ENCODE results near the gene TEDC2. TPM values are rescaled to one million over a fixed set of nuclear protein-coding genes. Genes with fewer than 3 reads are reported as not detected.

The TEDC2 gene
- total RNA-seq, 3 donors from 2014 or later, result 0.98 to 1.0 TPM; not detected in 1

DNA sequence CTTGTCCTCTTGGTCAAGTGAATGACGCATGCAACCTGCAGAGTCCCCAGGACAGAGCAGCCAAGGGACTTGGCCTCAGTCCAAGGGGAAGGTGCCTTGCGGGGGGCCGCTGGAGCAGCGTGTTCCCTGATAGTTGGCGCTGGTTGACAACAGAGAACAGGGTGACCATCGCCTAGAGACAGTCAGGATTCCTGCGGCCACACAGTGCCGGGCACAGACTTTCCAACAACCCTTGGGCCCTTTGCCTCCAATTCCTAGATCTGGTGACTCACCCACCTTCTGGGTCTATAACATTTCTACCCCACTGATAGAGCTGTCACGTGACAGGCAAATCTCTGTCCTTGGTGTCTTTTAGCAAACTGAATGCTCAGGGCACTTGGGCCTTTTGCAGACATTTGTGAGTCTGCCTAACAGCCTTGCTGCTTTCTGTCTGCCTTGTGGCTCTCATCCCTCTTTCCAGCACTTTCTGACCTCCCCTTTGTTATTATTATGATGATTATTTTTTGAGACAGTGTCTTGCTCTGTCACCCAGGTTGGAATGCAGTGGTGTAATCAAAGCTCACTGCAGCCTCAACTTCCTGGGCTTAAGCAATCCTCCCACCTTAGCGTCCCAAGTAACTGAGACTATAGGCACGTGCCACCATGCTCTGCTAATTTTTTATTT, 11.9 kb upstream of the TEDC2 start:
- Histone ChIP-seq H3K4me1 (no peaks in the 10 kb centered on the region), H3K9me3 (no peaks in the 10 kb centered on the region), H3K36me3 (no peaks in the 10 kb centered on the region), H3K4me3 (no peak overlapping the region), H3K27ac (no peak overlapping the region), H3K27me3 (no peaks in the 10 kb centered on the region)
- TF ChIP-seq POLR2A (IDR thresholded peaks at IDR 0.05) (no peak), POLR2AphosphoS5 (IDR thresholded peaks at IDR 0.05) (no peak)
- TF ChIP-seq, protein P1, sequence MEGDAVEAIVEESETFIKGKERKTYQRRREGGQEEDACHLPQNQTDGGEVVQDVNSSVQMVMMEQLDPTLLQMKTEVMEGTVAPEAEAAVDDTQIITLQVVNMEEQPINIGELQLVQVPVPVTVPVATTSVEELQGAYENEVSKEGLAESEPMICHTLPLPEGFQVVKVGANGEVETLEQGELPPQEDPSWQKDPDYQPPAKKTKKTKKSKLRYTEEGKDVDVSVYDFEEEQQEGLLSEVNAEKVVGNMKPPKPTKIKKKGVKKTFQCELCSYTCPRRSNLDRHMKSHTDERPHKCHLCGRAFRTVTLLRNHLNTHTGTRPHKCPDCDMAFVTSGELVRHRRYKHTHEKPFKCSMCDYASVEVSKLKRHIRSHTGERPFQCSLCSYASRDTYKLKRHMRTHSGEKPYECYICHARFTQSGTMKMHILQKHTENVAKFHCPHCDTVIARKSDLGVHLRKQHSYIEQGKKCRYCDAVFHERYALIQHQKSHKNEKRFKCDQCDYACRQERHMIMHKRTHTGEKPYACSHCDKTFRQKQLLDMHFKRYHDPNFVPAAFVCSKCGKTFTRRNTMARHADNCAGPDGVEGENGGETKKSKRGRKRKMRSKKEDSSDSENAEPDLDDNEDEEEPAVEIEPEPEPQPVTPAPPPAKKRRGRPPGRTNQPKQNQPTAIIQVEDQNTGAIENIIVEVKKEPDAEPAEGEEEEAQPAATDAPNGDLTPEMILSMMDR (IDR thresholded peaks at IDR 0.05), result no peak
- DNase-seq (ENCODE audit: low spot score in 2 of 2), result no peak
- intact Hi-C loops (cut with DNase I; ENCODE audit: low total_unique reads), result no loop called here

DNA sequence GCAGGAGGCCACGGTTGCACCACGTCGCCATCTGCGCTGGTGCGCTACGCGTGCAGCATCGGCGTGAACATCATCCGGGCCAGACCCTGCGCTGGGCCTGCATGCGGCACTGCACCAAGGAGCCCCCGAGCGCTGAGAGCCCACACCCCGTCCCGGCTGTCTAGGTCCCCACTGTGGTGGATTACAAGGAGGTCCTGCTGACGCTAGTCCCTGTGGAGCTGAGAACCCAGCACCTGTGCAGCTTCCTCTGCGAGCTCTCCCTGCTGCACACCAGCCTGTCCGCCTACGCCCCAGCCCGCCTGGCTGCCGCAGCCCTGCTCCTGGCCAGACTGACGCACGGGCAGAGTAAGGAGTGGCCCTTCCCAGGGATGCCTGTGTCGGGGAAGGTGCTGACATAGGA, 10.8 kb upstream of the TEDC2 start:
- Histone ChIP-seq H3K27ac (no peak overlapping the region), H3K4me1 (no peaks in the 10 kb centered on the region), H3K4me3 (no peak overlapping the region), H3K9me3 (no peaks in the 10 kb centered on the region), H3K27me3 (no peaks in the 10 kb centered on the region), H3K36me3 (no peaks in the 10 kb centered on the region)
- no peak for DNase-seq (ENCODE audit: low spot score in 2 of 2)
- intact Hi-C loops (cut with DNase I; ENCODE audit: low total_unique reads), result no loop called here
- TF ChIP-seq POLR2AphosphoS5 (IDR thresholded peaks at IDR 0.05) (no peak), POLR2A (IDR thresholded peaks at IDR 0.05) (no peak)
- TF ChIP-seq, protein P1 (IDR thresholded peaks at IDR 0.05), result no peak

DNA sequence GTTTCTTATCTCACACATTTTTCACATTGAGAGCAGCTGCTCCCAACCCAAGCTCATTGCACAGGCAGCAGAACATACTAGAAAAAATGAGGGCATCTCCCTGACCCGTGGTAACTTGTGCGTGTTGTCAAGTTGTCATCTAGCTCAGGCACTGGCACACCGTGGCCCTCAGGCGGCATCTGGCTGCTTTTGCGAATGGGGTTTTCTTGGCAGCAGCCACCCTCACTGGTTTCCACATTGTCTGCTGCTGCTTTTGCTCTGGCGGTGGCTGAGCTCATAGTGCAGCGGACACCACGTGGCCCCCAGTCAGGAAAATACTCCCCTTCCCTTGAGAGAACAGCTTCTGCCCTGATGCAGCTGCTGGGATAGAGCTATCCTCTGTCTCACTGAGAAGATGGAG, 9.4 kb upstream of the TEDC2 start:
- Histone ChIP-seq H3K4me3 (no peak overlapping the region), H3K9me3 (no peaks in the 10 kb centered on the region), H3K4me1 (no peaks in the 10 kb centered on the region), H3K27me3 (no peaks in the 10 kb centered on the region), H3K27ac (no peak overlapping the region), H3K36me3 (no peaks in the 10 kb centered on the region)
- intact Hi-C loops (cut with DNase I; ENCODE audit: low total_unique reads), result loop anchor here (5.0 kb wide), 1 partner anchor 373 kb away; no protein-coding TSS in a partner anchor
- DNase-seq (ENCODE audit: low spot score in 2 of 2), result no peak
- TF ChIP-seq POLR2A (IDR thresholded peaks at IDR 0.05), result no peak

DNA sequence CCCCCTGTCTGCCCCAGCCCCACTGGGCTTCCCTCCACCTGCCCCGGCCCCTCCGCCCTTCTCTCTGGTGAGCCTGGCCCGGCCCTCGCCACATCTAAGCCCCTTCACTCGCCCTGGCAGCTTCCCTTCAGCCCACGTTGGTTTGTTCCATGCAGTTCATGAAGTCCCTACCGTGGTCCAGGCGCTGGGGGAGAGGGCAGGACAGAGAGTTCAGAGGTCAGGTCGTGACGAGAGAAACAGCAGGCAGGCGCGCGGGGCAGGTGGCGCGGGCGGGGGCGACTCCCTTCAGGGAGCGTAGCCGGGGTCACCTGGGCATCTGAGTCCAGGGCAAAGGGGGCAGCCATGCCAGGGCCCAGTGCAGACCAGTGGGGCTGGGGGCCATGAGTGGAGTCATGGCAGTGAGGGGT, 8.9 kb upstream of the TEDC2 start:
- Histone ChIP-seq H3K27me3 (no peaks in the 10 kb centered on the region), H3K4me3 (no peak overlapping the region), H3K9me3 (no peaks in the 10 kb centered on the region), H3K36me3 (no peaks in the 10 kb centered on the region), H3K27ac (no peak overlapping the region), H3K4me1 (no peaks in the 10 kb centered on the region)
- TF ChIP-seq POLR2A (IDR thresholded peaks at IDR 0.05) (no peak), POLR2AphosphoS5 (IDR thresholded peaks at IDR 0.05) (no peak)
- TF ChIP-seq, protein P1 (IDR thresholded peaks at IDR 0.05), result no peak
- no peak for DNase-seq (ENCODE audit: low spot score in 2 of 2)
- intact Hi-C loops (cut with DNase I; ENCODE audit: low total_unique reads), result loop anchor here (5.0 kb wide), 1 partner anchor 374 kb away; no protein-coding TSS in a partner anchor

DNA sequence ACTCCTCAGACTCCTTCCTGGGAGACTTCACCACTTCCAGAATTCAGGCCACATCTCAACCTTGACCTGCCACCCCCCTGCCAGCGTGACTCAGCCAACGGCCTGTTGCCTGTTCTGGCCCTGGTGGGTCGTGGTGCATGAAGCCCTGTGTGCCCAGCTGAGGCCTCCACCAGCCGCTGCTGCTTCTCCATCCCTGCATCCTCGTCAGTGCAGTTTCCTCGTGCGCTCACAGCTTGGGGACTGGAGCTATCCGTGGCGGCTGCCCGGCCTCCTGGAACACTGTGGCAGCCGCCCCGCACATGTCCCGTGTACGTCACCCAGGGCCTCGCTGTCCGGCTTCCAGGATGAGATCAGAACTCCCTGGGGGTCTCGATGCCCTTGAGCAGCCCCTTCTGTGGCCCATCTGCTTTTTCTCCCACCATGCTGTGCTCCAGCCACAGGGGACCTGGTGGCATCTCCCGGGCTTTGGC, 8.0 kb upstream of the TEDC2 start:
- Histone ChIP-seq H3K4me1 (no peaks in the 10 kb centered on the region), H3K4me3 (no peak overlapping the region), H3K9me3 (no peaks in the 10 kb centered on the region), H3K36me3 (no peaks in the 10 kb centered on the region), H3K27me3 (no peaks in the 10 kb centered on the region), H3K27ac (no peak overlapping the region)
- TF ChIP-seq, protein P1 (IDR thresholded peaks at IDR 0.05), result no peak
- TF ChIP-seq POLR2AphosphoS5 (IDR thresholded peaks at IDR 0.05) (no peak), POLR2A (IDR thresholded peaks at IDR 0.05) (no peak)
- no peak for DNase-seq (ENCODE audit: low spot score in 2 of 2)
- intact Hi-C loops (cut with DNase I; ENCODE audit: low total_unique reads), result loop anchor here (5.0 kb wide), 1 partner anchor 375 kb away; no protein-coding TSS in a partner anchor
